ENCODE results near the gene CISD1.

GRCh38 chr10:58253184-58253583 lies 15.8 kb upstream of the CISD1 start:
- TF ChIP-seq CREBBP (IDR thresholded peaks at IDR 0.05; ENCODE audit: low read depth, low read length) = no peak
- TF ChIP-seq CTCF (IDR thresholded peaks at IDR 0.05 in 2 of 3, conservative IDR thresholded peaks at IDR 0.05 in 1 of 3; ENCODE audit: insufficient read depth in 2 of 3, low read depth in 1 of 3, low read length in 3 of 3) = no peak
- TF ChIP-seq ZNF140 (CRISPR knock-in tag; IDR thresholded peaks at IDR 0.05) = no peak
- TF ChIP-seq ARHGAP35 (IDR thresholded peaks at IDR 0.05; ENCODE audit: partially characterized antibody) = no peak
- no peak for TF ChIP-seq EP300 (IDR thresholded peaks at IDR 0.05; ENCODE audit: low read length)
- no peak for TF ChIP-seq STAT6 (CRISPR knock-in tag; IDR thresholded peaks at IDR 0.05)
- TF ChIP-seq ETS1 (conservative IDR thresholded peaks at IDR 0.05; ENCODE audit: control insufficient read depth, low read depth, low read length) = no peak
